HG03103 (cell line): ENCODE results near the gene IFITM10.

Source experiments
- ATAC-seq: cut with Tn5 transposase; IDR thresholded peaks from one replicate; pipeline ENCODE4 v1.9.1; 2021; ENCODE audit warnings: low read depth; ENCODE audit not compliant: unreplicated experiment

Gene IFITM10

DNA sequence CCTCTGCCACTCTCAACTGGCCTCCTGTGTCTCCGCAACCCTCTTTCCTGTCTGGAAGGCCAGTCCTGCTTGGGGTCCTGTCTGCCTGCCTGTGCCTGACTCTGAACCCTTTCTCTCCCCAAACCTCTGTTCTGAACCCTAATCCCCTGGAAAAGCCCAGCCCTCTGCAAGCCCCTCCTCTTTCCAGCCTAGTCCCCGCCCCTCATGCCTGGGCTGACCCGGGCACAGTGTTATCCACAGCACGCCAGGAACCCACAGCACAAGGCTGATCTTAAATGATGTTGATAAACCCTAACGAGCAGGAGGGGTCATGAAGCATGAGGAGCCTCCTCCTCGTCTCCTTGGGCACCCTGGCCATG is at the start of gene IFITM10:
Gene IFITM10 (minus strand): TSS at position 115 of the 359 bp plus-strand sequence. CDS start 153 bp downstream, outside the sequence.
- no peak for ATAC-seq

GRCh38 chr11:1797391-1798125 is 47.2 kb upstream of the IFITM10 start:
- no peak for ATAC-seq

- ATAC-seq, result no peak
Measured at GRCh38 chr11:1796413-1797011, 46.1 kb upstream of the IFITM10 start.

DNA sequence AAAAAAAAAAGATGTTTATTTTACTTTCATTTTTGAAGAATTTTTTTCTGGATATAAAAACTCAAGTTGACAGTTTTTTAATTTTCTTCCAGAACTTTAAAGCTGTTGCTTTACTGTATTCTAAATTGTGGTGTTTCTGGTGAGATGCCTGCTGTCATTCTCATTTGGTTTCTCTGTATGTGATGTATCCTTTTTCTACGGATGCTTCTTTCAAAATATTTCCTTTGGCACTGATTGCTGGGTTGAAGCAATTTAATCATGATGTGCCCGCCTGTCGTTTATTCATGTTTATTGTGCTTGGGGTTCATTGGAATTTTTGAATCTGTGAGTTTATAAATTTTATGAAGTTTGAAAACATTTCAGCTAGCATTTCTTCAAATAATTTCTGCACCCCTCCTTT is 42.7 kb upstream of the IFITM10 start:
- ATAC-seq, result no peak

DNA sequence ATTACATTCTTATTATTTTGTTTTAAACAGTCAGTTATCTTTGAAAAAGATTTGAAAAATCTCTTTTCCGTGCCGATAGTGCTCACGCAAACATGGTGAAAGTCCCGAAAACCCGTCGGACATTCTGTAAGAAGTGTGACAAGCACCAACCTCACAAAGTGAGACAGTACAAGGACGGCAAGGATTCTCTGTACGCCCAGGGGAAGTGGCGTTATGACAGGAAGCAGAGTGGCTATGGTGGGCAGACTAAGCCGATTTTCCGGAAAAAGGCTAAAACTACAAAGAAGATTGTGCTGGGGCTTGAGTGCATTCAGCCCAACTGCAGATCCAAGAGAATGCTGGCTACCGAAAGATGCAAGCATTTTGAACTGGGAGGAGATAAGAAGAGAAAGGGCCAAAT is 42.1 kb upstream of the IFITM10 start:
- no peak for ATAC-seq

- no peak for ATAC-seq
Measured at GRCh38 chr11:1791912-1792311, 41.5 kb upstream of the IFITM10 start.

DNA sequence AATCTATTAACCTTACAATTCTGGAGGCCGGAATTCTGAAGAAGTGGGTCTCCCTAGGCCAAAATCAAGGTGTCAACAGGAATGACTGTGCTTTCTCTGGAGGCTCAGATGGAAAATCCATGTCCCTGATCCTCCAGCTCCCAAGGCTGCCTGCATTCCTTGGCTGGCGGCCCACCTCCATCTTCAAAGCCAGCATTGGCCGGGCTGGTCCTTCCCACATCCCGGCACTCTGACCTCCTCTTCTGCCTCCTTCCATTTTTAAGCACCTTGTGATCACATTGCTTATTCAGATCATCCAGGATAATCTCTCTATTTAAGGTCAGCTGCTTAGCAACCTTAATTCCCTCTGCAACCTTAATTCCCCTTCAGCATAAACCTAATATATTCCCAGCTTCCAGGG is 36.1 kb upstream of the IFITM10 start:
- no peak for ATAC-seq

DNA sequence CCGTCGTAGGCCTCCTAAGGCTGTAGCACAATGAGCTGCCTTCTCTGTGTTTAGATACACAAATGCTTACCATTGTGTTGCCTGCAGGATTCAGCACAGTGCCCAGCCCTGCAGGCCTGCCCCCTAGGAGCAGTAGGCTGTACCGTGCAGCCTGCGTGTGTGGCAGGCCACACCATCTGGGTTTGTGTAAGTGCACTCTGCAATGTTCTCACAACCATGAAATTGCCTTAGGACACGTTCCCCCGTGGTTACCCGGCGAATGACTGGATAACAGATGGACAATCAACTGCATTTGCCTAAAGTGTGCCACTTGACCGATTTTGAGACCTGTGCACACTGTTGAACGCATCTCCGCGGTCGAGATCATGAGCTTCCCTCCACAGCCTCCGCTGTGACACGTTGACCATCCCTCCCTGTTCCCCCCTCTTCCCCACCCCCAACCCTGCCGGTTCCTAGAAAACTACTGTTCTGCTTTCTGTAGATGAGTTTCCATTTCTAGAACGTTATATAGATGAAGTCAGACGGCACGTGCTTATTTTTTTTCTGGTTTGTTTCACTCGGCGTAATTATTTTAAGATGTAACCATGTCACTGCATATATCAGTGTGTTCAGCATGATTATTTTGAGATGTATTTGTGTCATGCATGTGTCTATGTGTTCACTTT is 35.5 kb upstream of the IFITM10 start:
- ATAC-seq, result no peak

DNA sequence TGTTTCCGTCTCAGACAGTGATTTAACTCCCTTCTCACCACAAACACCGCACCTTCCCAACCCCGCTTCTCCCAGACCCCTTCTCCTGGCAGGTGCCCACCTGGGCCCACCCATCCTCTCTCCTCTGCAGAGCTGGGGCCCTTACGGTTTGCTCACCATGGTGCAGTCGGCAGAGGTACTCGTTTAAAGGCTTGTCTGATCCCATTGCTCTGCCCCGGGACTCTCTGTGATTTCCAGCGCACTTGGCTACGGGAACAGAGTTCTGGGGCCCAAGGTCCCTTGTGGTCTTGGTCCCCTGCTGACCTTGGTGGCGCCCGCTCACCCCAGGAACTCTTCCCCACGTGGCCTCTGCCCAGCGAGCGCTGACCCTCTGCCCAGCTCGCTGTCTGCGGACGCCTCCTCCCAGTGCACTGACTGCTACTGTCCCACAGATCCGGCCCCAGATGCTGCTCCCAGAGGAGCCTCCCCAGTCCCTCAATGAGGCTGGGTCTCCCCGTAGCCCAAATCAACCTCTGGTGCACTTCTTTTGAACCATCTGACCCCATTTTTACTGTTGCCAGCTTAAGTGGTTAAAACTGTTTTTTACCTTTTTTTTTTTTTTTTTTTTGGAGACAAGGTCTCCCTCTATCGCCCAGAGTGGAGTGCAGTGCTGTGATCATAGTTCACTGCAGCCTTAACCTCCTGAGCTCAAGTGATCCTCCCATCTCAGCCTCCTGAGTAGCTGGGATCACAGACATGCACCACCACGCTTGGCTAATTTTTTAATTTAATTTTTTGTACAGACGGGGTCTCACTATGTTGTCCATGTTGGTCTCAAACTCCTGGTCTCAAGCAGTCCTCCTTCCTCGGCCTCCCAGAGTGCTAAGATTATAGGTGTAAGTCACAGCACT is 34.6 kb upstream of the IFITM10 start:
- no peak for ATAC-seq

DNA sequence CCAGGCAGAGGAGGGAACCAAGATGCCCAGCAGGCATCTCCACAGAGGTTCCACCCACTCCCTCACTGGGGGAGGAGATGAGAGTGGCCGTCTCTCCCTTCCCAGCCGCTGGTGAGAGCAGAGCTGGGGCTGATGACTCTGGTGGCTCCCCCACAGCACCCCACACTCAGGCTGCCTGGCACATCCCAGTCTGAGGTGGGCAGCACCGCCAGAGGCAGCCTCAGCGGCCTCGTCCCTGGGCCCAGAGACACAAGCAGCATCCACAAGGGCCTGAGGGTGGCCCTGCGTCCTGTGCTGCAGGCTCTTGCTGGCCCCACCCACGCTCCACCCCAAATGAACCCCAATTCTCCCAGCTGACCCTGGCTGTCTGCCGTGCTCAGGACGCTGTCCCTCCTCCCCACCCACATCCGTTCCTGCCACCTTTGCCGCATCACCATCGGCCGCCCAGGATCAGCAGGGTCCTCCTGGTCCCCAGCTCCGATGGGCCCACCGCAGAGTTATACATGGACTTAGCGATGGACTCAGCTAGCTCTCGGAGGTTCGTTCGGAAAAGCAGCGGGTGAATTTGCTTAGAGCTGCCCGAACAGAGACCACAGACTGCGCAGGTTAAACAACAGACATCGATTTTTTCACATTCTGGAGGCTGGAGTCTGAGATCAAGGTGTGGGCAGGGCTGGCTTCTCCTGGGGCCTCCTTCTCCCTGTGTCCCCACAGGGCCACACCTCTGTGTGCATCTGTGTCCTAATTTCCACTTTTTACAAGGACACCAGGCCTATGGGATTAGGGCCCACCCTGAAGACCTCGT is 33.5 kb upstream of the IFITM10 start:
- no peak for ATAC-seq

DNA sequence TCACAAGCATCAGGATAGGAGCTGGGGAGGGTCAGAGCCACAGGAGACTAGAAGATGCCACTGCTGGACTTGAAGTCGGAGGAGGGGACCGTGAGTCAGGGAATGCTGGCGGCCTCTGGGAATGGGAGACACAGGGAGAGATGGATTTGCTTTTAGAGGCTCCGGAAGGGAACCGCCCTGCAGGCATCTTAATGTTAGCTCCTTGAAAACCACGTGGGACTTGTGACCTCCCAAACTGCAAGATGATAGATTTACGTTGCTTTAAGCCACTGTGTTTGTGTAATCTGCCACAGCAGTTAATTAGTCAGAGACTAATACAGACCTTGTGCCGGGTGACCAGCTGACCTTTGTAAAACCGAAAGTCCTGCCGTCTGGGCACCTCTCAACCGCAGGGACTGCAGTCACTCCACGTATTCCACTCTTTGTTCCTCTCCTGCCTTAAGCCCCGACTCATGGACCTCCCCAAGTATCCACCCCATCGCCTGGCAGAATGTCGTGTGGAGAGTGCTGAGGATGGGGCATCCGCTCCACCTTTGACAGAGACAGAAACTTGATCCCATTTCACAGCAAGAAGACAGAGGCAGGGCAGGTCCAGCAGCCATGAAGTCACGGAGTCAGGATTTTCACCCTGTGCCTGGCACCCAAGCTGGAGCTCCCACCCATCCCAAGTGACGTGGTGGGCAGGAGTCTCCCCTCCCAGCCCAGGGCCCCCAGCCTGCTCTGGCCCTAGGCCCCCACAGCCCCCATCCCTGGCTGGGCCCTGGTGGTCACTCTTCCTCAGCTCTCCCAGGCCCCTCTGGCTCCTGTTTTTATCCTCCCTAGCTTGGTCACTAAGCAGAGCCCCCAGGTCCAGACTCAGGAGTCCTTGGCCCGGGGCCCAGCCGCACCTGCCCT is 32.7 kb upstream of the IFITM10 start:
- ATAC-seq, result no peak

DNA sequence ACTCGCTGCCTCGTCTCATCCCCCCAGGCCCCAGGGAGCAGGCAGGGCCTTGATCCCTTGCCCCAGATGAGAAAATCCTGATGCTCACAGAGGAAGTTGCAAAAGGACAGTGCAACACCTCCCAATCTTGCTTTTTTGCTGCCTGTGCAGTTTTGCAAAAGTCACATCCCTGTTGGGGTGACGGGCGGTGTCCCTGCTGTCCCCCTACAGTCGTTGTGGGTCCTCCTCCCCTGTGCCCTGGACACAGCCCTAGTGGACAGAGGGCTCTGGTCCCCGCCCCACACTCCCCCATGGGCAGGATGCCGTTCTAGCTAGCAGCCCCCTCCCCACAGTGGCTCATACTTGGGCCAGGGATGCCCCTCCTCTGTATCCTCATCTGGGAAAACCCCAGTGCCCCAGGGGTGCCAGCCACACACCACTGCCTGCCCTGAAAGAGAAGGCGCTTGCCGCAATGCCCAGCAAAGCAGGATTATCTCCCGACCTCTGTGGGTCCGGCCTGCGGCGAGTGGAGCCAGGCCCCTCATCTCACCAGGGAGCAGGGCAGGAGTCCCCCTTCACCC is 31.7 kb upstream of the IFITM10 start:
- ATAC-seq, result no peak

GRCh38 chr11:1781593-1781975 is 31.2 kb upstream of the IFITM10 start:
- no peak for ATAC-seq

GRCh38 chr11:1780700-1781592 is 30.6 kb upstream of the IFITM10 start:
- ATAC-seq, result no peak

GRCh38 chr11:1779806-1780699 is 29.7 kb upstream of the IFITM10 start:
- ATAC-seq, result no peak

DNA sequence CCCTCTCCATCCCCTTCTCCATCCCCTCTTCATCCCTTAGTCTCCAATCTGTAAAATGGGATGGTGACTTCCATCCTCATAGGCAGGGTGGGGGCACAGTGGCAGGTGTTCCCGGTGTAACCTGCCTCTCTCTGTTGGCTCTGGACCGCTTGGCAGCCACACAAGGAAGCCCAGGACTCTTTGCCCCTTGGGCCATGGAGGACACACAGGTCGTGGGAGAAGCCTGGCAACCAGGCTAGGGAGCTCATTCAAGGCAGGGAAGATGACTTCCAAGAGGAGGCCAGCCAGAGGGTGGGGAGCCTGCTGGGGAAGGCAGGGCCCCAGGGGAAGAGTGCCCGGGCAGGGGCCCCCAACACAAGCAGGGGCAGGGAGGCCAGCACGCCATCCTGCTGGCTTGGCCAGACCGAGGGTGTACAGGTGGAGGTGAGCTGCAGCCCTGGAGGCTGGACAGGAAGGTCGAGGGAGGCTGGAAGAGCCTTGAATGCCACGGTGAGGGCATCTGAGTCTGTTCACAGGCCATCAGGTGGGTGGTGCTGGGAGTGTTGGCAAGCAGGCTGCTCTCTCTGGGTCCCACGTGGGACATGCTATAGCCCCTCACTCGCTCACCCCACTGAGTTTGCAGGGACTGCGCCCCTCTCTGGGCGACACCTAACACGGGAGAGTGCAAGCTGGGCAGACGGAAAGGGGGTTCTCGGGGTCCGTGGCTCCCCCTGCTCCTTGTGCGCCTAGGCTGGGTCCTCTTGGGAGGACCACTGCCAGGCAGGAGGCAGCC is 28.8 kb upstream of the IFITM10 start:
- ATAC-seq, result no peak
